ENCODE results near the gene DCP2.

The DCP2 gene

DNA sequence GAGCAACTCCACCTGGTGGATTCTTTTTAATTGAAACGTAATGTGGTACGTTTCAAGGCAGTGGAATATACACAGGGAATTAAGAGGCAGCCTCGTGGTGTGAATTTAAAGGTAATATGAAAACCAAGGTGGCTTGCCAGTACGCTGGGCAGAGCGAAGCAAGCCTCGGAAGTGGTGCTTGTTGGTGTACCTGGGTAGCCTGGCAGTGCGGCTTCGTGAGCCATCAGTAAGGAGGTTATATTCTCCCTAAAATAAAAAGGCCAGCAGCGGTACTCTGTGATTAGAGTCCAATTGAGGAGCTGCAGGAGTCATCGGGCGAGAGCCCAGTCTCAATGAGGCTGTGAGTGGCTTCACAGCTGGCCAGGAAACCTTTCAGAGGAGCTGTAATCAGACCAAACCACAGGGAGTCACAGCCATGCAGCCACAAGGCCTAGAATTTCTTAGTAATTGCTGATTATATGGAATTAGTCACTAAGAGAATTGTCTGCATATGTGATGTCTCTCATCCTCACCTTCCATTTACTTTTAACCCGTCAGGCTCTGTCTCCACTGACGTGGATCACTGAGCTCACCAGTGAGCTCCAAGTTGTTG is 57.7 kb downstream of the DCP2 start:
- H3K9me2 ChIP-seq (ENCODE audit: low read depth, low read length): no peaks in the 10 kb centered on the region
- no peaks in the 10 kb centered on the region for H3K4me1 ChIP-seq (ENCODE audit: insufficient read depth, low read length, severe bottlenecking)
- H3K79me2 ChIP-seq (ENCODE audit: insufficient read depth, low read length): no peaks in the 10 kb centered on the region
- TF ChIP-seq EZH2 (IDR thresholded peaks at IDR 0.05; ENCODE audit: borderline replicate concordance, low read length): no peak
- TF ChIP-seq, protein P1, sequence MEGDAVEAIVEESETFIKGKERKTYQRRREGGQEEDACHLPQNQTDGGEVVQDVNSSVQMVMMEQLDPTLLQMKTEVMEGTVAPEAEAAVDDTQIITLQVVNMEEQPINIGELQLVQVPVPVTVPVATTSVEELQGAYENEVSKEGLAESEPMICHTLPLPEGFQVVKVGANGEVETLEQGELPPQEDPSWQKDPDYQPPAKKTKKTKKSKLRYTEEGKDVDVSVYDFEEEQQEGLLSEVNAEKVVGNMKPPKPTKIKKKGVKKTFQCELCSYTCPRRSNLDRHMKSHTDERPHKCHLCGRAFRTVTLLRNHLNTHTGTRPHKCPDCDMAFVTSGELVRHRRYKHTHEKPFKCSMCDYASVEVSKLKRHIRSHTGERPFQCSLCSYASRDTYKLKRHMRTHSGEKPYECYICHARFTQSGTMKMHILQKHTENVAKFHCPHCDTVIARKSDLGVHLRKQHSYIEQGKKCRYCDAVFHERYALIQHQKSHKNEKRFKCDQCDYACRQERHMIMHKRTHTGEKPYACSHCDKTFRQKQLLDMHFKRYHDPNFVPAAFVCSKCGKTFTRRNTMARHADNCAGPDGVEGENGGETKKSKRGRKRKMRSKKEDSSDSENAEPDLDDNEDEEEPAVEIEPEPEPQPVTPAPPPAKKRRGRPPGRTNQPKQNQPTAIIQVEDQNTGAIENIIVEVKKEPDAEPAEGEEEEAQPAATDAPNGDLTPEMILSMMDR (IDR thresholded peaks at IDR 0.05; ENCODE audit: low read length): no peak
- no peaks in the 10 kb centered on the region for H4K20me1 ChIP-seq (ENCODE audit: insufficient read depth, low read length)
- H3K27me3 ChIP-seq (ENCODE audit: insufficient read depth, low read length): no peaks in the 10 kb centered on the region
- no peak overlapping the region for H3K4me3 ChIP-seq (ENCODE audit: low read depth, low read length, poor library complexity, severe bottlenecking)
- H3K27ac ChIP-seq (ENCODE audit: low read depth, low read length, poor library complexity, severe bottlenecking): no peak overlapping the region
- no peak overlapping the region for H2AFZ ChIP-seq (ENCODE audit: low read length)
- H3F3A ChIP-seq (ENCODE audit: insufficient read depth, low read length): no peaks in the 10 kb centered on the region
- no peak overlapping the region for H3K9ac ChIP-seq (ENCODE audit: low read length)
- no peak overlapping the region for H3K4me2 ChIP-seq (ENCODE audit: low read length)
- no peaks in the 10 kb centered on the region for H3K9me3 ChIP-seq (ENCODE audit: low read length)
- H3K36me3 ChIP-seq (ENCODE audit: insufficient read depth, low read length): no peaks in the 10 kb centered on the region

DNA sequence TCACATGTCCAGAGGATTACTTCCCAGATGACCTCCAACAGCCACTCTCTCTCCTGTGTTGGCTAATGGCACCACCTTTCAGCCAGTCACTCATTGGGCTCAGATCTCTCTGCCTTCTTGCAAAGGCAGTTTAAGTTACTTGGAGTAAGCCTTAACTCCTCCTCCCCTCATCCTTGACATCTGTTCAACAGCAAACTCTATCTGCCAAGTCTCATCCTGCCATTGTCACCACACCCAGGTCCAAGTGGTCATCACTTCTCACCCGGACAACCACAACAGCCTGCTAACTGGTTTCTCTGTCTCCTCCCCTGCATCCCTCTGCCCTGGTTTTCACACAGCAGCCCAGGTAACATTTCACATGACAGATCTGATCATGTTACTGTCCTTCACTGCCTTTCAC is 58.5 kb downstream of the DCP2 start:
- H3K4me1 ChIP-seq (ENCODE audit: insufficient read depth, low read length, severe bottlenecking): no peaks in the 10 kb centered on the region

DNA sequence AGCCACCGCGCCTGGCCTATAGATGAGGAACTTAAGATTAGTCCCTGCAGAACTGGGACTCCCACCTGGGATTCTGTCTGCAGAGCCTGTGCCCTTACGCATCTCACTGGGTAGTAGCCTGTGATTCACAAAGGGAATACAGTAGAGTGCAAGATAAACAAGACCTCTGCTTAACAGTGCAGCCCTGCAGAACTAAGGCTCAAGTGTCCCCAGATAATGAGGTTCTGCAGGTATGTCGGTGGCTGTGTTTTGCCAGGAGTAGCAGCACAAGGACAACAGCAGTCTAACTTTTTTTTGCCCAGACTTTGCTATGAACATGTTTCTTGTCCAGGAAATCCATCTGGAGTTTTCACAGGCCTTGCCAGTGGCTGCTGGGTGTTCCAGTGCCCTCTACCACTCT is 59.7 kb downstream of the DCP2 start:
- no peaks in the 10 kb centered on the region for H3K27me3 ChIP-seq (ENCODE audit: insufficient read depth, low read length)
- no peaks in the 10 kb centered on the region for H3K9me3 ChIP-seq (ENCODE audit: low read length)
- no peaks in the 10 kb centered on the region for H4K20me1 ChIP-seq (ENCODE audit: insufficient read depth, low read length)
- TF ChIP-seq, protein P1 (IDR thresholded peaks at IDR 0.05; ENCODE audit: low read length): no peak
- TF ChIP-seq EZH2 (IDR thresholded peaks at IDR 0.05; ENCODE audit: borderline replicate concordance, low read length): no peak
- H3K4me1 ChIP-seq (ENCODE audit: insufficient read depth, low read length, severe bottlenecking): no peaks in the 10 kb centered on the region
- H3K4me3 ChIP-seq (ENCODE audit: low read depth, low read length, poor library complexity, severe bottlenecking): no peak overlapping the region
- no peak overlapping the region for H3K27ac ChIP-seq (ENCODE audit: low read depth, low read length, poor library complexity, severe bottlenecking)
- H2AFZ ChIP-seq (ENCODE audit: low read length): no peak overlapping the region
- no peaks in the 10 kb centered on the region for H3K79me2 ChIP-seq (ENCODE audit: insufficient read depth, low read length)
- H3F3A ChIP-seq (ENCODE audit: insufficient read depth, low read length): no peaks in the 10 kb centered on the region
- no peak overlapping the region for H3K9ac ChIP-seq (ENCODE audit: low read length)
- H3K4me2 ChIP-seq (ENCODE audit: low read length): no peak overlapping the region
- H3K9me2 ChIP-seq (ENCODE audit: low read depth, low read length): no peaks in the 10 kb centered on the region
- no peaks in the 10 kb centered on the region for H3K36me3 ChIP-seq (ENCODE audit: insufficient read depth, low read length)

More for the DNA sequence above, 58.5 kb downstream of the DCP2 start:
- Histone ChIP-seq H2AFZ (ENCODE audit: low read length) (no peak overlapping the region), H3F3A (ENCODE audit: insufficient read depth, low read length) (no peaks in the 10 kb centered on the region), H3K9me3 (ENCODE audit: low read length) (no peaks in the 10 kb centered on the region), H3K27me3 (ENCODE audit: insufficient read depth, low read length) (no peaks in the 10 kb centered on the region), H3K9ac (ENCODE audit: low read length) (no peak overlapping the region), H3K4me2 (ENCODE audit: low read length) (no peak overlapping the region), H4K20me1 (ENCODE audit: insufficient read depth, low read length) (no peaks in the 10 kb centered on the region), H3K9me2 (ENCODE audit: low read depth, low read length) (no peaks in the 10 kb centered on the region), H3K36me3 (ENCODE audit: insufficient read depth, low read length) (no peaks in the 10 kb centered on the region), H3K4me3 (ENCODE audit: low read depth, low read length, poor library complexity, severe bottlenecking) (no peak overlapping the region), H3K79me2 (ENCODE audit: insufficient read depth, low read length) (no peaks in the 10 kb centered on the region), H3K27ac (ENCODE audit: low read depth, low read length, poor library complexity, severe bottlenecking) (no peak overlapping the region)
- TF ChIP-seq, protein P1 (IDR thresholded peaks at IDR 0.05; ENCODE audit: low read length): no peak
- no peak for TF ChIP-seq EZH2 (IDR thresholded peaks at IDR 0.05; ENCODE audit: borderline replicate concordance, low read length)

Measured in OCI-LY1 (cell line).